H1 (cell line): Measurements from ENCODE around the gene DNAJC16. TPM values are rescaled to one million over a fixed set of nuclear protein-coding genes. Genes with fewer than 3 reads are reported as not detected.

Experiments used
- CTCF ChIA-PET: fragments of 300-600 bp; sonication (Branson Sonifier 250); formaldehyde crosslinking; loops from one replicate; lab custom pipeline; 2021; ENCODE audit not compliant: partially characterized antibody; lab: Charles Lee
- POLR2A ChIA-PET: fragments of 300-600 bp; sonication (Branson Sonifier 250); formaldehyde crosslinking; loops from one replicate; lab custom pipeline; 2021; ENCODE audit warnings: inconsistent platforms; ENCODE audit not compliant: partially characterized antibody; lab: Charles Lee
- DNase-seq, 2 experiments: peaks; one replicate each; pipeline versions ENCODE4 v3.0.0 to v3.0.0-alpha.2; 2010 to 2022; ENCODE audit warnings: low spot score in 2 of 2, low read depth in 1 of 2, mixed read lengths in 1 of 2
- FAIRE-seq: peaks from 2 replicates; lab custom pipeline; 2011; peaks lifted over from hg19 to GRCh38; lab: Jason Lieb, UNC
- H2AFZ ChIP-seq: 2 replicates; pipeline ENCODE4 v1.8.1; 2012; ENCODE audit warnings: low read length, inconsistent platforms
- H2AK5ac ChIP-seq: 2 replicates; pipeline ENCODE4 v1.6.1; 2013; ENCODE audit warnings: low read depth, low read length
- H2BK120ac ChIP-seq: replicated peaks from 2 replicates; pipeline ENCODE3; 2013; ENCODE audit warnings: low read depth, low read length, inconsistent platforms
- H2BK12ac ChIP-seq: 2 replicates; pipeline ENCODE4 v1.6.1; 2013; ENCODE audit warnings: low read depth, low read length
- H2BK15ac ChIP-seq: 2 replicates; pipeline ENCODE4 v1.6.1; 2013; ENCODE audit warnings: low read length
- H2BK20ac ChIP-seq: 2 replicates; pipeline ENCODE4 v1.6.1; 2013; ENCODE audit warnings: low read length
- H2BK5ac ChIP-seq: 2 replicates; pipeline ENCODE4 v1.6.1; 2013; ENCODE audit warnings: low read depth, low read length
- H3K14ac ChIP-seq: 2 replicates; pipeline ENCODE4 v1.6.1; 2013; ENCODE audit warnings: inconsistent platforms; ENCODE audit not compliant: insufficient read length
- H3K18ac ChIP-seq: 2 replicates; pipeline ENCODE4 v1.6.1; 2013; ENCODE audit warnings: low read length; ENCODE audit errors: extremely low read depth
- H3K23ac ChIP-seq: 2 replicates; pipeline ENCODE4 v1.6.1; 2013; ENCODE audit warnings: inconsistent platforms; ENCODE audit not compliant: insufficient read length
- H3K23me2 ChIP-seq: 2 replicates; pipeline ENCODE4 v1.6.1; 2013; ENCODE audit warnings: low read depth, low read length
- H3K27ac ChIP-seq: 2 replicates; pipeline ENCODE4 v1.6.1; 2011; ENCODE audit warnings: low read depth, low read length, inconsistent platforms
- H3K27me3 ChIP-seq, 4 experiments: replicated peaks in 1 of 4; 1 replicate in 1 of 4; 2 replicates in 3 of 4; pipeline versions ENCODE4 v1.6.1 to v1.8.1; 2011 to 2013; ENCODE audit warnings: low read length in 3 of 4, mild to moderate bottlenecking in 3 of 4, inconsistent platforms in 2 of 4, mixed read lengths in 2 of 4, moderate library complexity in 1 of 4; ENCODE audit not compliant: control insufficient read depth in 3 of 4, insufficient read depth in 3 of 4; ENCODE audit errors: extremely low read depth in 1 of 4
- H3K36me3 ChIP-seq, 4 experiments: 2 replicates each; pipeline versions ENCODE4 v1.6.1 to v1.8.1; 2011 to 2013; ENCODE audit warnings: mild to moderate bottlenecking in 4 of 4, low read length in 3 of 4, moderate library complexity in 2 of 4, control low read depth in 1 of 4, inconsistent platforms in 1 of 4; ENCODE audit not compliant: insufficient read depth in 4 of 4, control insufficient read depth in 2 of 4
- H3K4ac ChIP-seq: replicated peaks from 2 replicates; pipeline ENCODE3; 2013; ENCODE audit warnings: low read length, low read depth, mixed read lengths, inconsistent platforms; ENCODE audit not compliant: insufficient read length
- H3K4me1 ChIP-seq, 4 experiments: replicated peaks in 1 of 4; 1 replicate in 1 of 4; 2 replicates in 3 of 4; pipeline versions ENCODE4 v1.6.1 to v1.8.1; 2011 to 2013; ENCODE audit warnings: low read length in 3 of 4, inconsistent platforms in 2 of 4, mixed read lengths in 1 of 4; ENCODE audit not compliant: insufficient read depth in 4 of 4, control insufficient read depth in 3 of 4
- H3K4me2 ChIP-seq, 2 experiments: 2 replicates each; pipeline versions ENCODE4 v1.6.1 to v1.8.1; 2011 to 2013; ENCODE audit warnings: low read depth in 2 of 2, low read length in 2 of 2, control low read depth in 1 of 2, inconsistent platforms in 1 of 2, mild to moderate bottlenecking in 1 of 2; ENCODE audit not compliant: insufficient read depth in 1 of 2
- H3K4me3 ChIP-seq, 4 experiments: fragments of 200-600, 300-600 bp in 1 of 4; sonication (generic), shearing (Covaris generic), sonication (Bioruptor Twin) in 1 of 4; 2 replicates each; pipeline versions ENCODE4 v1.5.1 to v1.8.1; 2011 to 2016; ENCODE audit warnings: low read length in 4 of 4, low read depth in 3 of 4, control low read depth in 2 of 4, inconsistent platforms in 2 of 4, mild to moderate bottlenecking in 2 of 4, mixed read lengths in 1 of 4, moderate library complexity in 1 of 4; ENCODE audit not compliant: insufficient read depth in 2 of 4; ENCODE audit errors: extremely low read depth in 1 of 4
- H3K56ac ChIP-seq: replicated peaks from 2 replicates; pipeline ENCODE3; 2013; ENCODE audit warnings: low read depth, mild to moderate bottlenecking, mixed read lengths, low read length, inconsistent platforms; ENCODE audit not compliant: insufficient read length
- H3K79me1 ChIP-seq: 2 replicates; pipeline ENCODE4 v1.6.1; 2013; ENCODE audit warnings: low read depth, low read length, control low read depth
- H3K79me2 ChIP-seq, 2 experiments: 2 replicates each; pipeline versions ENCODE4 v1.6.1 to v1.8.1; 2012 to 2013; ENCODE audit warnings: low read length in 2 of 2, mild to moderate bottlenecking in 2 of 2, inconsistent platforms in 1 of 2; ENCODE audit not compliant: insufficient read depth in 2 of 2, control insufficient read depth in 1 of 2
- H3K9ac ChIP-seq, 4 experiments: replicated peaks in 1 of 4; 1 replicate in 1 of 4; 2 replicates in 3 of 4; pipeline versions ENCODE4 v1.6.1 to v1.8.1; 2011 to 2013; ENCODE audit warnings: low read depth in 3 of 4, low read length in 3 of 4, control low read depth in 2 of 4, mild to moderate bottlenecking in 2 of 4, moderate library complexity in 2 of 4, inconsistent platforms in 1 of 4; ENCODE audit errors: extremely low read depth in 1 of 4
- H3K9me3 ChIP-seq, 2 experiments: 2 replicates each; pipeline versions ENCODE4 v1.6.1 to v1.8.1; 2012 to 2013; ENCODE audit warnings: mild to moderate bottlenecking in 2 of 2, moderate library complexity in 2 of 2, control low read depth in 1 of 2, inconsistent platforms in 1 of 2, low read depth in 1 of 2, low read length in 1 of 2, mixed read lengths in 1 of 2; ENCODE audit not compliant: insufficient read depth in 2 of 2
- H4K20me1 ChIP-seq, 2 experiments: replicated peaks in 1 of 2; 2 replicates each; pipeline versions ENCODE3 to v1.8.1; 2011 to 2013; ENCODE audit warnings: inconsistent platforms in 2 of 2, low read length in 2 of 2, mild to moderate bottlenecking in 1 of 2; ENCODE audit not compliant: insufficient read depth in 2 of 2, control insufficient read depth in 1 of 2
- H4K5ac ChIP-seq: 2 replicates; pipeline ENCODE4 v1.6.1; 2013; ENCODE audit warnings: low read length, low read depth, mixed read lengths, inconsistent platforms; ENCODE audit not compliant: insufficient read length
- H4K8ac ChIP-seq: 2 replicates; pipeline ENCODE4 v1.8.0; 2013; ENCODE audit warnings: mild to moderate bottlenecking, moderate library complexity, low read length, inconsistent platforms; ENCODE audit not compliant: insufficient read depth; ENCODE audit errors: extremely low read depth
- H4K91ac ChIP-seq: replicated peaks from 2 replicates; pipeline ENCODE3; 2013; ENCODE audit warnings: low read length, mixed read lengths, inconsistent platforms; ENCODE audit not compliant: insufficient read length
- BCL11A ChIP-seq, 2 experiments: IDR thresholded peaks; one replicate each; pipeline ENCODE4 v1.6.1; 2011; ENCODE audit warnings: low read depth in 2 of 2, low read length in 2 of 2, mild to moderate bottlenecking in 2 of 2
- CHD1 ChIP-seq: IDR thresholded peaks from 2 replicates; pipeline ENCODE4 v1.6.1; 2012; ENCODE audit warnings: low read depth, low read length, improper control_type of control experiment
- CHD2 ChIP-seq: IDR thresholded peaks from 2 replicates; pipeline ENCODE4 v1.6.1; 2012; ENCODE audit warnings: low read length, improper control_type of control experiment
- EZH2 ChIP-seq: fragments of 200-600 bp; sonication (generic); IDR thresholded peaks from 2 replicates; pipeline ENCODE4 v1.7.1; 2012; ENCODE audit warnings: low read depth, mild to moderate bottlenecking, moderate library complexity, low read length, inconsistent platforms; ENCODE audit not compliant: severe bottlenecking
- GTF2F1 ChIP-seq: IDR thresholded peaks from 2 replicates; pipeline ENCODE4 v1.6.1; 2012; ENCODE audit warnings: low read depth, low read length, improper control_type of control experiment, borderline replicate concordance
- HDAC6 ChIP-seq: IDR thresholded peaks from one replicate; pipeline ENCODE4 v1.7.1; 2012; ENCODE audit warnings: low read depth, mild to moderate bottlenecking, inconsistent platforms, low read length, moderate library complexity
- JUN ChIP-seq: IDR thresholded peaks from 2 replicates; pipeline ENCODE4 v1.6.1; 2011; ENCODE audit warnings: low read depth, mild to moderate bottlenecking, improper control_type of control experiment, low read length
- RBBP5 ChIP-seq: IDR thresholded peaks from 2 replicates; pipeline ENCODE4 v1.7.1; 2012; ENCODE audit warnings: low read depth, mild to moderate bottlenecking, inconsistent platforms, low read length, moderate library complexity, borderline replicate concordance
- SP2 ChIP-seq: IDR thresholded peaks from 2 replicates; pipeline ENCODE4 v1.6.1; 2012; ENCODE audit warnings: mild to moderate bottlenecking, low read length, inconsistent platforms
- TEAD4 ChIP-seq: IDR thresholded peaks from 2 replicates; pipeline ENCODE4 v1.6.1; 2012; ENCODE audit warnings: low read depth, low read length, inconsistent platforms, mixed read lengths
- WGBS, 2 experiments: shearing (Covaris generic) in 1 of 2; methylation state at CpG; one replicate each; pipeline versions ENCODE4 v1.1.6 to v1.1.7; 2013 to 2015; ENCODE audit warnings: low lambda C conversion rate in 2 of 2, mixed read lengths in 2 of 2, inconsistent platforms in 1 of 2, low coverage in 1 of 2, missing lambda C conversion rate in 1 of 2; ENCODE audit not compliant: insufficient replicate concordance in 2 of 2, insufficient coverage in 1 of 2, insufficient read length in 1 of 2; ENCODE audit errors: extremely low coverage in 1 of 2, missing lambda C conversion rate in 1 of 2; 5-methylcytosine and 5-hydroxymethylcytosine counted together
- polyA plus RNA-seq, 7 experiments: library from polyadenylated mRNA; depleted of rRNA in 3 of 7; stranded (reverse) in 5 of 7; unstranded in 2 of 7; fragments of >200 nt in 5 of 7; fragments of 200-250 nt in 2 of 7; gene quantifications; 1 replicate in 5 of 7; 2 replicates in 1 of 7; 4 replicates in 1 of 7; pipeline versions ENCODE4 v1.2.1 to v1.2.3, GENCODE V29; 2011 to 2013; ENCODE audit warnings: missing spikeins in 2 of 7, mixed read lengths in 2 of 7
- total RNA-seq: library from RNA; stranded (reverse); fragmentation: NEBNext Ultra II Directional; extraction: Animal tissue kit (Norgen Biotek cat#: 25700); gene quantifications from 2 replicates; pipeline ENCODE4 v1.2.1, GENCODE V29; 2021
- TF ChIP-seq, protein P1 (sequence below), 3 experiments: IDR thresholded peaks; 1 replicate in 2 of 3; 2 replicates in 1 of 3; pipeline versions ENCODE4 v1.5.1 to v1.6.1; 2011; ENCODE audit warnings: low read length in 3 of 3, mild to moderate bottlenecking in 3 of 3, inconsistent platforms in 2 of 3, low read depth in 1 of 3, moderate library complexity in 1 of 3; ENCODE audit not compliant: insufficient read depth in 1 of 3; ENCODE audit errors: control extremely low read depth in 1 of 3
- TF ChIP-seq, protein P2 (sequence below): IDR thresholded peaks from 2 replicates; pipeline ENCODE4 v1.6.1; 2011; ENCODE audit warnings: low read depth, mild to moderate bottlenecking, low read length; ENCODE audit not compliant: insufficient read depth

DNAJC16 gene
- total and polyA plus RNA-seq, 2 of the 8 experiments (the other 6 are each of a cell fraction or from before 2014, with no cell fraction given): 7.9 to 23.3 TPM

DNA sequence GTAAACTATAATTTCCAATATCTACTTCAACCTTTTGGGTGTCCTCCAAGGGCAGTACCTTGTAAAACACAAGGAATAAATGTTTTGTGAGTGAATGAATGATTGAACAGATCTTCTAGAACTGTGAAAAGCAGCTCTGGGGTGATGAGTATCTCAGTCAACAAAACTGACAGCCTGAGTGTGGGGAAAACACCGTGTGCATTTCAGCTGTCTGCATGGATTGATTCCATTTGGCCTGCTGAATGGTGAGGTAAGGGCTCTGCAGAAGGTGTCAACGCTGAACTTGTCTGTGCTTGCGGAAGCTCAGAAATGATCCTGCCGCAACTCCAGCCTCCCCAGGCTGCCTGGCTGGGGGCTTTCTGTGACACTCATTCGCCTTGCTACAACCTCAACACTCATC is 65.6 kb downstream of the DNAJC16 start:
- POLR2A ChIA-PET: interaction anchor here (0.8 to 3.4 kb wide), 4 partner anchors 8 to 133 kb away, joined by 3 to 12 read pairs (median 7); partner anchors contain the start of gene AGMAT
- H3K36me3 ChIP-seq: no peaks in the 10 kb centered on the region
- no peak for TF ChIP-seq EZH2
- TF ChIP-seq, protein P1, sequence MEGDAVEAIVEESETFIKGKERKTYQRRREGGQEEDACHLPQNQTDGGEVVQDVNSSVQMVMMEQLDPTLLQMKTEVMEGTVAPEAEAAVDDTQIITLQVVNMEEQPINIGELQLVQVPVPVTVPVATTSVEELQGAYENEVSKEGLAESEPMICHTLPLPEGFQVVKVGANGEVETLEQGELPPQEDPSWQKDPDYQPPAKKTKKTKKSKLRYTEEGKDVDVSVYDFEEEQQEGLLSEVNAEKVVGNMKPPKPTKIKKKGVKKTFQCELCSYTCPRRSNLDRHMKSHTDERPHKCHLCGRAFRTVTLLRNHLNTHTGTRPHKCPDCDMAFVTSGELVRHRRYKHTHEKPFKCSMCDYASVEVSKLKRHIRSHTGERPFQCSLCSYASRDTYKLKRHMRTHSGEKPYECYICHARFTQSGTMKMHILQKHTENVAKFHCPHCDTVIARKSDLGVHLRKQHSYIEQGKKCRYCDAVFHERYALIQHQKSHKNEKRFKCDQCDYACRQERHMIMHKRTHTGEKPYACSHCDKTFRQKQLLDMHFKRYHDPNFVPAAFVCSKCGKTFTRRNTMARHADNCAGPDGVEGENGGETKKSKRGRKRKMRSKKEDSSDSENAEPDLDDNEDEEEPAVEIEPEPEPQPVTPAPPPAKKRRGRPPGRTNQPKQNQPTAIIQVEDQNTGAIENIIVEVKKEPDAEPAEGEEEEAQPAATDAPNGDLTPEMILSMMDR (IDR thresholded peaks at IDR 0.05; ENCODE audit: control extremely low read depth in 1 of 3, insufficient read depth in 1 of 3, low read depth in 1 of 3, low read length in 3 of 3): no peak
- no peak for TF ChIP-seq TEAD4
- no peak for TF ChIP-seq CHD1
- no peak for TF ChIP-seq SP2
- TF ChIP-seq, protein P2, sequence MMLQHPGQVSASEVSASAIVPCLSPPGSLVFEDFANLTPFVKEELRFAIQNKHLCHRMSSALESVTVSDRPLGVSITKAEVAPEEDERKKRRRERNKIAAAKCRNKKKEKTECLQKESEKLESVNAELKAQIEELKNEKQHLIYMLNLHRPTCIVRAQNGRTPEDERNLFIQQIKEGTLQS: no peak
- TF ChIP-seq CHD2: no peak
- TF ChIP-seq BCL11A (IDR thresholded peaks at IDR 0.05; ENCODE audit: low read depth in 2 of 2, low read length in 2 of 2): no peak
- no peak for TF ChIP-seq RBBP5
- no peak for TF ChIP-seq HDAC6
- TF ChIP-seq JUN: no peak
- TF ChIP-seq GTF2F1: no peak

More for the DNA sequence above, 65.6 kb downstream of the DNAJC16 start:
- H4K5ac ChIP-seq: no peak overlapping the region
- H3K14ac ChIP-seq: no peak overlapping the region
- H3K4me3 ChIP-seq: no peak overlapping the region
- no peak overlapping the region for H3K4me2 ChIP-seq
- no peaks in the 10 kb centered on the region for H3K27me3 ChIP-seq
- H4K20me1 ChIP-seq: no peaks in the 10 kb centered on the region
- no peak overlapping the region for H3K23ac ChIP-seq
- H2AFZ ChIP-seq: no peak overlapping the region
- no peaks in the 10 kb centered on the region for H3K79me1 ChIP-seq
- H3K4ac ChIP-seq: no peak overlapping the region
- DNase-seq (no peak), FAIRE-seq (no peak)
- no peak overlapping the region for H2AK5ac ChIP-seq
- no peak overlapping the region for H3K27ac ChIP-seq
- no peak overlapping the region; the same call in 1 of the 2 replicates for H2BK15ac ChIP-seq
- H3K18ac ChIP-seq: no peak overlapping the region
- H4K91ac ChIP-seq: no peak overlapping the region
- no peak overlapping the region for H2BK120ac ChIP-seq
- peaks cover 0 to 5% (median 1%) of the 10 kb centered on the region in 4 experiments; a peak in 2 of 7 replicates for H3K4me1 ChIP-seq
- no peak overlapping the region for H3K56ac ChIP-seq
- H4K8ac ChIP-seq: no peak overlapping the region
- H3K79me2 ChIP-seq: no peaks in the 10 kb centered on the region
- WGBS, 2 experiments: 88% methylated on average over 5 of the region's 5 CpGs; no CpG with 5 or more reads in 1 of the 2 experiments
- H3K9me3 ChIP-seq: no peaks in the 10 kb centered on the region
- H2BK20ac ChIP-seq: no peak overlapping the region
- H3K23me2 ChIP-seq: no peaks in the 10 kb centered on the region
- no peak overlapping the region for H2BK5ac ChIP-seq
- CTCF ChIA-PET: no interaction called here
- no peak overlapping the region for H3K9ac ChIP-seq
- no peak overlapping the region for H2BK12ac ChIP-seq
